ENCODE results near the gene SYPL1. TPM values are rescaled to one million over a fixed set of nuclear protein-coding genes. Genes with fewer than 3 reads are reported as not detected.

SYPL1 gene
- total RNA-seq, 4 donors from 2014 or later, result 83.6 to 135 (median 90.8) TPM

DNA sequence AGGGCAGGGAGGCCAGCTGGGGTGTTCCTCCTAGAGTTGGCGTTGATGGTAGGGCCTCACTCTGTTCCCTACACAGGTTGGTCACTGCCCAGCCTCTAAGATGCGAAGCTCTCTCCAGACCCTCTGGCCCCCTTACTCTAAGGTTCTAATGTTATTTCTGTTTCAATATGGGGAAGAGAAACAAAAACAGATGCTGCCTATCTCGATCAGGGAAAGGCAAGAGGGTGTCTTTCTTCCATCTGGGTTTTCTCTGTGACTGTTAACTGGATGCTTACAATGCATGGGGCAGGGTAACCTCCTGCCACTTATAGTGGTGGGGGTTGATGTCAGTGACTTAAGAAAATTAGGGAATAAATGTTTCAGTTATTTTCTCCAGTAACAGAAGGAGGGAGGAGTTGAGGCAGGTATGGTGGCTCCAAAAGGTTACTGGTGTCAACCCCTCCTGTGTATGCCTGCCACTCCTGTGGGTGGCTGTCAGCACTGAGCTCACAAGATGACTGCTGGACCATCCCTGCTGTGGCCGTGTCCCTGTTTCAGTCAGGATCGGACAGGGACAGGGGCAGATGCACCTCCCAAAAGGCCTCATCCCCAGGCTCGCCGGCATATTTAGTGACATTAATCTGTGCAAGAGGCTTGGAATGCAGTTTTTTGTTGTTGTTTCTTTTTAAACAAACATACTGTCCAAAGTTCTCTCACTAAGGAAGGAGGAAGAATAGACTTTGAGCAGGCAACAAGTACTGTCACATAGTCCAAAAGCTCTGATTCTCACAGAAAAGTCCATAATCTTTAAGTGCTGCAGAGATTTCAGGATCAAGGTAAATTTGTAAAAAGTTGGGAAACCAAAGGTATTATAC lies 39.6 kb upstream of the SYPL1 start:
- no peaks in the 10 kb centered on the region for H3K36me3 ChIP-seq
- no peak overlapping the region for H3K27ac ChIP-seq (replicated peaks in 1 of 4)
- H3K9me3 ChIP-seq, result no peaks in the 10 kb centered on the region
- DNase-seq (ENCODE audit: extremely low spot score), result no peak
- H3K4me1 ChIP-seq, result peaks cover 8 to 15% (median 15%) of the 10 kb centered on the region in 4 donors
- intact Hi-C loops (cut with DNase I), result loop anchor here (10.0 kb wide), 2 partner anchors 47 to 387 kb away; no protein-coding TSS in a partner anchor
- TF ChIP-seq POLR2A (IDR thresholded peaks at IDR 0.05; ENCODE audit: low read depth) (no peak), EP300 (IDR thresholded peaks at IDR 0.05) (no peak), POLR2AphosphoS5 (IDR thresholded peaks at IDR 0.05) (no peak)
- TF ChIP-seq, protein P1, sequence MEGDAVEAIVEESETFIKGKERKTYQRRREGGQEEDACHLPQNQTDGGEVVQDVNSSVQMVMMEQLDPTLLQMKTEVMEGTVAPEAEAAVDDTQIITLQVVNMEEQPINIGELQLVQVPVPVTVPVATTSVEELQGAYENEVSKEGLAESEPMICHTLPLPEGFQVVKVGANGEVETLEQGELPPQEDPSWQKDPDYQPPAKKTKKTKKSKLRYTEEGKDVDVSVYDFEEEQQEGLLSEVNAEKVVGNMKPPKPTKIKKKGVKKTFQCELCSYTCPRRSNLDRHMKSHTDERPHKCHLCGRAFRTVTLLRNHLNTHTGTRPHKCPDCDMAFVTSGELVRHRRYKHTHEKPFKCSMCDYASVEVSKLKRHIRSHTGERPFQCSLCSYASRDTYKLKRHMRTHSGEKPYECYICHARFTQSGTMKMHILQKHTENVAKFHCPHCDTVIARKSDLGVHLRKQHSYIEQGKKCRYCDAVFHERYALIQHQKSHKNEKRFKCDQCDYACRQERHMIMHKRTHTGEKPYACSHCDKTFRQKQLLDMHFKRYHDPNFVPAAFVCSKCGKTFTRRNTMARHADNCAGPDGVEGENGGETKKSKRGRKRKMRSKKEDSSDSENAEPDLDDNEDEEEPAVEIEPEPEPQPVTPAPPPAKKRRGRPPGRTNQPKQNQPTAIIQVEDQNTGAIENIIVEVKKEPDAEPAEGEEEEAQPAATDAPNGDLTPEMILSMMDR (IDR thresholded peaks at IDR 0.05), result no peak
- no peak overlapping the region for H3K4me3 ChIP-seq
- WGBS, result 87% methylated on average over 7 of the region's 7 CpGs
- H3K27me3 ChIP-seq, result no peaks in the 10 kb centered on the region

DNA sequence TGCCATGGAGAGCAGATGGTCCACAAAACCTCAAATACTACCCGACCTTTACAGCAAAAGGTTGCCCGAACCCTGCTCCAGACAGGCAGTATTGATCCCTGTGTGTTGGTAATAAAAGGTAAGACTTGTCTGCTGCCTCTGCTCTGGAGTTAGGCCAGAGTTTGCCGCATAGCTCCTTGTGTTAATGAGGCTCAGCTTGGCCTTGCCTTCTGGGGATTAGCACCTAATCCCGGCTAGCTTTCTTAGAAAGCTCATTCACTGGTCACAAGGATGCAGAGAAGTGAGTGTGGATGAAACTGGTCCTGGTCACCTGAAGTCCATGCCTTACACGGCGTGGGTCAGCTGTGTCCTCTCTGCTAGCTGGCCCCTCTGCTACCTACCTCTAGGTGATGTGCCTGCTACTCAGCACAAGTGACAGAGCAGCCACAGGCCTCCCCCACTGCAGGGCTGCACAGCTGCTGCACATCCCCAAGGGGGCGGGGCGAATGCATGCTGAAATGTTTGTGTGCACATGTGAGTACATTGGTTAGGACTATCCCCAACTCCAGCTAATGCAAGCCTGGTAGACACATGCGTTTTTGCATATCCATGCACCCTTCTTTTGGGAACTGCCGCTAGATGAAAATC lies 31.7 kb upstream of the SYPL1 start:
- no peaks in the 10 kb centered on the region for H3K9me3 ChIP-seq
- H3K27ac ChIP-seq (replicated peaks in 1 of 4), result no peak overlapping the region
- intact Hi-C loops (cut with DNase I), result no loop called here
- H3K4me3 ChIP-seq, result no peak overlapping the region
- 89% methylated on average over 10 of the region's 10 CpGs for WGBS
- H3K36me3 ChIP-seq, result no peaks in the 10 kb centered on the region
- no peak for DNase-seq (ENCODE audit: extremely low spot score)
- H3K4me1 ChIP-seq, result peaks cover 8 to 24% (median 22%) of the 10 kb centered on the region in 4 donors
- TF ChIP-seq, protein P1 (IDR thresholded peaks at IDR 0.05), result no peak
- no peak for TF ChIP-seq POLR2A (IDR thresholded peaks at IDR 0.05; ENCODE audit: low read depth)
- no peak for TF ChIP-seq POLR2AphosphoS5 (IDR thresholded peaks at IDR 0.05)
- no peak for TF ChIP-seq EP300 (IDR thresholded peaks at IDR 0.05)
- no peaks in the 10 kb centered on the region for H3K27me3 ChIP-seq

DNA sequence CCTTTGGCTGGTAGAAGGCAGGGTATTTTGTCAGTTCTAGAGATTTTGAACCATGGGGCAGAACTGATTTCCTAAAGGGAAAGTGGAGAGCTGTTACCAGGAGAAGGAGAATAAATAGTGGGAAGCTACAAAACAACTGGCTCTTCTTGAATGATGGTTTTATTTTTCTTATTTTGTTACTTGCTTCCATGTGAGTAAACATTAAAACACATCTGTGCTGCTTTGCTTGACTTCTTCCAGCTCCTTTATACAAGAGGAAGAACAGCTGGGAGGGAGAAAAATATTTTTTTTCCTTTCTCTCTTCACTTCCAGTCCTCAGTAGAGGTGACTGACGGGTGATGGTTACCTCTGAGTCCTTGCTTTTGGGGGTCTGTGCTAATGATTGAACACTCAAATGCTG lies 30.0 kb upstream of the SYPL1 start:
- Histone ChIP-seq H3K27ac (replicated peaks in 1 of 4) (no peak overlapping the region), H3K4me1 (peaks cover 8 to 25% (median 24%) of the 10 kb centered on the region in 4 donors), H3K4me3 (no peak overlapping the region), H3K9me3 (no peaks in the 10 kb centered on the region), H3K27me3 (no peaks in the 10 kb centered on the region), H3K36me3 (no peaks in the 10 kb centered on the region)
- intact Hi-C loops (cut with DNase I), result no loop called here
- TF ChIP-seq, protein P1 (IDR thresholded peaks at IDR 0.05), result no peak
- TF ChIP-seq EP300 (IDR thresholded peaks at IDR 0.05), result no peak
- no peak for TF ChIP-seq POLR2AphosphoS5 (IDR thresholded peaks at IDR 0.05)
- no peak for TF ChIP-seq POLR2A (IDR thresholded peaks at IDR 0.05; ENCODE audit: low read depth)
- 94% methylated on average over 1 of the region's 1 CpG for WGBS
- DNase-seq (ENCODE audit: extremely low spot score), result peak; percentile 39

DNA sequence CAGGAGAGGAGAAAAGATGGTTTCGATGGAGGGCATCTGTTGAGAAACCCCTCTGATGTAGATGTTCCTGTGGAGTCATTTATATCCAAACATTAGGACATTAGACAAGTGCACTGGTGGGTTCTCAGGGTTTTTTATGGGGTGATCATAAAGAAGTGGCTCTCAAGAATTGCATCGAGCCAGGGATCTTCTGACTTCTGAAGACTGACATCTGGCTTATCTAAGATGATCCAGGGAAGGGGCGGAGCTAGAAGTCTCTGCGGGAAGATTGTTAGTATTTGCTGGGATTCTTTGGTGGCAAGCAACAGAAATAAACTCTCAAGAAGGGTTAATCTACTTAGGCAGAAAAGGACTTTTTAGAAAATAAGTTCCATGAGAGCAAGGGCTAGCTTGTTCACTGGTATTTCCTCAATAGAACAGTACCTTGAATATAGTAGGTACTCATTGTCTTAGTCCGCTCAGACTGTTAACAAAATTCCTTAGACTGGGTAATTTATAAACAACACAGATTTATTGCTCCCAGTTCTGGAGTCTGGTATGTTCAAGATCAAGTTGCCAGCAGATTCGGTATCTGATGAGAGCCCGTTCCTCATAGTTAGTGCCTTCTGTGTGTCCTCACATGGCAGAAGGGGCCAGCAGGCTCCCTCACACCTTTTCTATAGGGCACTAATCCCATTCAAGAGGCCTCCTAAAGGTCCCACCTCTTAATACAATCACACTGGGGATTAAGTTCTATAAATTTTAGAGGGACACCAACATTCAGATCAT lies 28.5 kb upstream of the SYPL1 start:
- Histone ChIP-seq H3K9me3 (no peaks in the 10 kb centered on the region), H3K4me1 (peaks cover 8 to 25% (median 24%) of the 10 kb centered on the region in 4 donors), H3K27me3 (no peaks in the 10 kb centered on the region), H3K36me3 (no peaks in the 10 kb centered on the region), H3K27ac (replicated peaks in 1 of 4) (peak overlapping the region; percentile 63 to 83 (median 72)), H3K4me3 (no peak overlapping the region)
- TF ChIP-seq EP300 (IDR thresholded peaks at IDR 0.05) (no peak), POLR2AphosphoS5 (IDR thresholded peaks at IDR 0.05) (no peak), POLR2A (IDR thresholded peaks at IDR 0.05; ENCODE audit: low read depth) (no peak)
- TF ChIP-seq, protein P1 (IDR thresholded peaks at IDR 0.05), result no peak
- 79% methylated on average over 7 of the region's 7 CpGs for WGBS
- peak; percentile 80 for DNase-seq (ENCODE audit: extremely low spot score)
- intact Hi-C loops (cut with DNase I), result no loop called here

Data from esophagus muscularis mucosa (tissue), 4 donors.